Activated CD4-positive, CD25-positive, alpha-beta regulatory T cell treated with anti-CD3 and anti-CD28 coated beads, Interleukin-2, amount 50 U/mL, for 24 hours (primary cell): ENCODE measurements around the gene CELF4.

Experiments used
- ATAC-seq, 2 donors: fragments of 150-1000 bp; cut with Tn5 transposase; one replicate each; pipeline ENCODE4 v1.10.0; 2021; ENCODE audit warnings: mild to moderate bottlenecking in 1 of 2, moderate library complexity in 1 of 2

Gene CELF4

GRCh38 chr18:37571266-37571665 lies 5.7 kb upstream of the CELF4 start:
- ATAC-seq = no peak

- ATAC-seq = no peak
Observed at GRCh38 chr18:37570336-37570930, 4.8 kb upstream of the CELF4 start.

- no peak for ATAC-seq
Observed at GRCh38 chr18:37568671-37569070, 3.1 kb upstream of the CELF4 start.

- no peak for ATAC-seq
Observed at GRCh38 chr18:37567994-37568359, 2.4 kb upstream of the CELF4 start.

- ATAC-seq = no peak
Observed at GRCh38 chr18:37567061-37567993, 1.7 kb upstream of the CELF4 start.

DNA sequence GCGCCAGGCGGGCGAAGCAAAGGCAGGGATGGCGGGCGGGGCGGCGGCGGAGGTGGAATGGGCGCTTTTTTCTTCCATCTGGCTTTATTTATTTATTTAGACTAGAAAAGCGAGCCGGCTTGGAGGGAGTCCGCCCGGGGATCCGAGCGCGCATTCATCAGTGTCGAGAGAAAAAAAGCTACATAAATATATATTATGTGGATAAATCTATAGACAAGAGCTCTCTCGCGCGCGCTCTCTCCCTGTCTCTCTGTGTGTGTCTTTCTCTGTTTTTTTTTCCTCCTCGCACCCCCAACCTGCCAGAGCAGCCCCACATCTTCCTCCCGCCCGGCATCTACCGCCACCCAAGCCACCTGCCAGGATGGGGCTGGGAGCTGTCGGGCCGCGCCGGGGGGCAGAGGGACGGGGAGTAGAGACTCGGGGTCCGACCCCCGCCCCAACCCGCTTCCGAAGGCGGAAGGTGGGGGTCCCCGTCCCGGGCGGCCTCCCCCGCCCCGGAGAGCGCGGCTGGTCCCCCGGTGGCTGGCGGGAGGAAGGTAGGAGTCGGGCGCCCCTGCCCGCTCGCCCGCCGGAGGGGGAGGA lies 972 bp upstream of the CELF4 start:
- ATAC-seq = no peak

- no peak for ATAC-seq
Observed at GRCh38 chr18:37565977-37566478, 430 bp upstream of the CELF4 start.

- no peak for ATAC-seq
Observed at GRCh38 chr18:37564711-37565100, 892 bp downstream of the CELF4 start.

GRCh38 chr18:37563931-37564392 lies 1.6 kb downstream of the CELF4 start:
- no peak for ATAC-seq

GRCh38 chr18:37561986-37562385 lies 3.6 kb downstream of the CELF4 start:
- no peak for ATAC-seq

GRCh38 chr18:37560003-37560402 lies 5.6 kb downstream of the CELF4 start:
- ATAC-seq = no peak

GRCh38 chr18:37559194-37559593 lies 6.4 kb downstream of the CELF4 start:
- no peak for ATAC-seq

- no peak for ATAC-seq
Observed at GRCh38 chr18:37554399-37554787, 11.2 kb downstream of the CELF4 start.

DNA sequence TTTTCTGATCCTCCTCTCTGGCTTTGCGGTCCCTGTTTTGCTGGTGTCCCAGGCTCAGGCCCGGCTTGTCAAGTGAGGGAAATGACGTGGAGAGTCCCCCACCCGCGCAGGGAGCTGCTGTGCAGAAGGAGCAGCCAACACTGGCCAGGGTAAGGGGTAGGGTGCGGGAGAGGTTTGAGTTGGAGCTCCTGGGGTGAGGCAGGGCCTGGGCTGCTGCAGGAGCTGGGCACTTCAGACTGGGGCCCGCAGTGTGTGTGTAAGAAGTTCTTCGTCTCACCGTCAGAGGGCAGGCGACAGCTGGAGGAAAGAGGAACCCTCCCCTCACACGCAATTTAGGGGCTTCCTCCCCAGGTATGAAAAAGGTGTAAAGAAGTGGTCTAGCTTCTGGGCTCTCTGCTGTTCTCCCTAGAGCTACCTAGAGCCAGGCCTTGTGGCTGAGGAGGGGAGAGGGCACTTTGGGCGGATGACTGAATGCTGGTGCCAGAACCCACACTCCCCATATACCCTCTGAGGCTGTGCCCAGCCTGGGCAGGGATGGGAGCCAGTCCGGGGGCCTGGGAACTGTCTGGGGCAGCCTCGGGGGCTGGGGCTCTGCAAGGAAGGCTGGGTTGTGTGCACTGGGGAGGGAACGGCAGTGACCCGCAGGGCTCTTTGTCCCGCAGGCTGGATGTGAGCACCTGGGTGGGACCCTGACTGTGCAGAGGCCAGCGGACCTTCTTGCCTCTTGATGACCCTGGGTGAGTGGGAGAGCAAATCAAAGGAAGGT lies 11.8 kb downstream of the CELF4 start:
- no peak for ATAC-seq

DNA sequence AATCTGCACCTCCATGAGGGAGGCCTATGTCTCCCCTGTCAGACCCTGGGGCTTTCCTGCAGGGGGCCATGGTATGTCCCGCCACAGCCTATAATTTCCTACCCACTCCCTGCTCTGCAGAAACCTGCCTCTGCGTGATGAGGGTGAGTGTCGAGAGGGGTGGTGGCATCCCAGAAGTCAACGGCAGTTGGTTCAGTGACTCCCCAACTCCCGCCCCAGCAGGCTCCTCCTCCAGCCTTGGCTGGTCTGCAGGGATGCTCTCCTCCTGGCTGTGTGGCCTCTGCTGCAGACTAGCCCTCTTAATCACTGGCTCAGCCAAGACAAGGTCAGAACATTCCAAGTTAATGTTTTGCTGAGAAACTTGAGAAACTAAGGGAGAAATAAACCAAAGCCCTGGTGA lies 13.3 kb downstream of the CELF4 start:
- ATAC-seq = no peak

DNA sequence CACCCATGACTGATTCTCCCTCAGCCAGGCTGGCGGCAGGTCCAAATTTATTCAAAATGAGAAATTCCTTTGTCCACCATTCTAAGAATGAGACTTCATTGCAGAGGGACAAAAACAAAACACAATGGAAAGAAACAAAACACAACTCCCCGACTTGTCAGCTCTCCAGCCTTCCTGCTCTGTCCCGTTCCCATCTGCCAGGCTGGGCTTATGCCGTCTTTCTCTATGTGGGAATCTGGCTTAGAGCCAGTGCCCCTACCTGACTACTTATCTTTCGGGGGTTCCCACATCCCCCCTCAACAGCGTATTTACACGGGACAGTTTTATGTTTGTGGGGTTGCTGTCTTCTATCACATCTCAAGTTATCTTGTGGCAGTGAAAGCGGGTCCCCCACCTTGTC lies 13.8 kb downstream of the CELF4 start:
- ATAC-seq = no peak

GRCh38 chr18:37551249-37551648 lies 14.3 kb downstream of the CELF4 start:
- ATAC-seq = no peak

DNA sequence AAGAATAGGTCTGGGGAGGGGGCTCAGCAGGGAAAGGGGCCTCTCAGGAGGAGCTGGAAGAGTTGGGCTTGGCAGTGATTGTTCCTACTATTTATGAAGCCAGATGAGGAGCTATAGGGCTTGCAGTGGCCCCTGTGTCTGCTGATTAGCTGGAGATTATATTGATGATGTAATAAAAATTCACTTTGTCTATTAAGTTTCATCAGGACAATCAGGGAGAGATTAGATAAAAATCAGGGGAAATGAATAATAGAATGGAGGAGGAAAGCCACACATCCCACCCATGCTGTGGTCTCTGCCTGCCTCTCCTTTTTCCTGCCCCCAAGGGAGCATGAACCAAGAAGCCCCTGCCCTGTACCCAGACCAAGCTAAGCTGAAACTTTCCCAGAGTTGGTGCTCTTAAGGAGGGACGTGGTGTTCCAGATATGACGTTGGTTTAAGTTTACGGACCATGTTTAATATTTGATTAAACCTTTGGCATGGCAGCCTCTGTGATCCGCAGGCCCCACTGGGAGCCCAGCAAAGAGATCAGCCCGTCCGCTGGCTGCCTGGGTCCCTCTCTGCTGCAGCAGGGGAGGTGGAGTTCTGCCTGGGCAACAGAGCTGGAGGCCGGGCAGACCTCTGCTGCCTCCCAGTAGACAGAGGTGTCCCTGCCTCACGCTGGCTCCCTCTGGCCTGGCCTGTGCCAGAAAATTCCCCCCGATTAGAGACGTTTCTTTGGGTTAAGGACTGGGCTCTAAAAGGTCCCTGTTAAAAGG lies 15.3 kb downstream of the CELF4 start:
- ATAC-seq = no peak

DNA sequence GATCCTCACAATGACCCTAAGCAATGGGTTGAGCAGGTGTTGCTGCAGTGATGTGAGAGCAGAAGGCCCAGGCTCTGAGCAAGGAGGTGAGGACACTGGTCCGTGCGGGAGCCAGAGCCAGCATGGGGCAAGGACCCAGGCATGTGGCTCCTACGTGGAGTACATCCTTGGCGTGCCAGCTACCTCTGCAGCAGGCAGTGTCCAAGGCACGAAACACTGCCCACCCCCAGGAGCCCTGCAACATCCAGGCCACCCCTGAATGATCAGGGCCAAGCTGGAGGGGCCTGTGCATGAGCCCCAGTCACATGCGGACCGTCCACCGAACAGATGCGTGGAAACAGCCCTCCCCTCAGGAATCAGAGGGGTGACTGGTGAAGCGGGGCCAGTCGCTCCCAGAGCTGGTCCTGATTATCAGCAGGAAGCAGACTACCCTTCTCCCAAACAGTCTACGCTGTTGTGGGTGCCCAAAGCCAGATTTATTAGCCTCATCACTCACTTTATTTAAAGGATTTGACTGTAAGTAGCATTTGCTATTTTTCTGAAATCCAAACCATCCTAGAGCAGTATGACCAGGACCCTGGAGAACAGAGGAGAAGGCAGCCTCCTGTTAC lies 16.8 kb downstream of the CELF4 start:
- no peak for ATAC-seq

DNA sequence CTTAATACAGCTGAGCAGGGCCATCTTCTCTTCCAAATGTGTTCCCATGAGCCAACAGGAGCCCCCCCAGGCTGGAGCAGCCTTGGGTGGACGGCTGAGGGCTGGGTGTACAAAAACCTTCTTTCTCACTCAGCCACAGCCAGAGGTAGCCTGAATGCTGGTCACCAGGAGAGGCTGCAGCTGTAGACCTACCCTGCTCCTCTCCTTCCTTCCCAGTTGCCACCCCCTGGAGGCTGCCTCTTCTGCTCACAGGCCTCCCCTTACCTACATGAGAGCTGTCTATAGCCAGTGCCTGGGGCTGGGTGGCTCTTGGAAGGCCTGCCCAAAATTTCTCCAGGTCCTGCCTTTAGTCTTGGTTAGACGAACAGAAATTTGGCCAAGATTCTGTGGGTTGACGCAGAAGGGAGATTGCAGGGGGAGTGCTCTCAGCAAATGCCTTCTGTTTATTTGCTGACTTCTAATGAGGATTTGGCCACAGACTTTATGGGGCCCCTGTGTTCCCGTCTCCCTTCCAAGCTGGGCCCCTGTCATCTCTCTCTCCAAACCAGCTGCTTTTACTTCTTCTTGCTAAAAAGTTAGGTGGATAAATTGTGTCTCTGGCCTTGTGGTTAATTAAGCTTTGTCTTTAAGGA lies 18.3 kb downstream of the CELF4 start:
- no peak for ATAC-seq

- no peak for ATAC-seq
Observed at GRCh38 chr18:37546651-37547050, 18.9 kb downstream of the CELF4 start.

DNA sequence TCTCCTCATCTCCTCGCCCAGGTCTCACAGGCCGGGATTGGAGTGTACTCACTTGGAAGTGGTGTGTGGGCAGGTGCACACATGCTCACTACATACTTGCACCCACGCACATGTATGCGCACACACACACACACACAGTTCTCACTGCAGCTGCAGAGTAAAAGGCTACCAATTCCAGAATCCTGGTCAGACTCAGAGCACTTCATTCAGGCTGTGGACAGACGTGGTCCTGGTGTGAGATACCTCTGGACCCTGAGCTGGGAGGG lies 19.4 kb downstream of the CELF4 start:
- no peak for ATAC-seq
